Astrocyte of the hippocampus (primary cell): ENCODE measurements around the gene CAMK1D.
"Not testable (repeated sequence)": the region's sequence is repeated elsewhere in the genome, so short reads cannot be mapped to it uniquely, and the experiment has no call there.

Experiments
- DNase-seq: peaks from one replicate; pipeline ENCODE4 v3.0.0; 2011; ENCODE audit warnings: low read depth, low spot score

CAMK1D gene

GRCh38 chr10:12428447-12429135 lies 79.2 kb downstream of the CAMK1D start:
- no peak for DNase-seq

- no peak for DNase-seq
Observed at GRCh38 chr10:12430406-12430982, 81.1 kb downstream of the CAMK1D start.

- no peak for DNase-seq
Observed at GRCh38 chr10:12431151-12432101, 82.1 kb downstream of the CAMK1D start.

- DNase-seq, result no peak
Observed at GRCh38 chr10:12432402-12433189, 83.2 kb downstream of the CAMK1D start.

GRCh38 chr10:12434277-12434676 lies 84.9 kb downstream of the CAMK1D start:
- DNase-seq, result no peak

- DNase-seq, result not testable (repeated sequence)
Observed at GRCh38 chr10:12434677-12435076, 85.3 kb downstream of the CAMK1D start.

GRCh38 chr10:12435348-12435747 lies 86.0 kb downstream of the CAMK1D start:
- no peak for DNase-seq

- DNase-seq, result no peak
Observed at GRCh38 chr10:12438919-12439692, 89.8 kb downstream of the CAMK1D start.

- not testable (repeated sequence) for DNase-seq
Observed at GRCh38 chr10:12439767-12440166, 90.4 kb downstream of the CAMK1D start.

- no peak for DNase-seq
Observed at GRCh38 chr10:12443026-12443425, 93.7 kb downstream of the CAMK1D start.

- peak; percentile 11 for DNase-seq
Observed at GRCh38 chr10:12444981-12445700, 95.8 kb downstream of the CAMK1D start.

- DNase-seq, result no peak
Observed at GRCh38 chr10:12445701-12446334, 96.5 kb downstream of the CAMK1D start.

- no peak for DNase-seq
Observed at GRCh38 chr10:12448340-12448728, 99.0 kb downstream of the CAMK1D start.

GRCh38 chr10:12448729-12449391 lies 99.5 kb downstream of the CAMK1D start:
- peak; percentile 93 for DNase-seq

- no peak for DNase-seq
Observed at GRCh38 chr10:12455318-12455717, 106.0 kb downstream of the CAMK1D start.

- DNase-seq, result no peak
Observed at GRCh38 chr10:12455766-12456165, 106.4 kb downstream of the CAMK1D start.

- DNase-seq, result no peak
Observed at GRCh38 chr10:12459340-12459739, 110.0 kb downstream of the CAMK1D start.

GRCh38 chr10:12459762-12460161 lies 110.4 kb downstream of the CAMK1D start:
- no peak for DNase-seq

- DNase-seq, result no peak
Observed at GRCh38 chr10:12463459-12463838, 114.1 kb downstream of the CAMK1D start.
